Body of pancreas (tissue), 4 donors: ENCODE data around the gene NPBWR2. TPM values are rescaled to one million over a fixed set of nuclear protein-coding genes. Genes with fewer than 3 reads are reported as not detected.

ENCODE experiments used
- ATAC-seq: fragments of 150-250 bp; one replicate; pipeline ENCODE4 v1.9.1; 2016
- DNase-seq, 4 donors: peaks; one replicate each; pipeline ENCODE4 v3.0.0-alpha.2; 2019
- H3K27ac ChIP-seq, 4 donors: fragments of 200-600 bp; sonication (generic); 1 replicate in 3 of 4; 2 replicates in 1 of 4; pipeline versions ENCODE4 v1.5.1 to v1.6.1; 2016 to 2019; ENCODE audit warnings: mild to moderate bottlenecking in 1 of 4, mixed read lengths in 1 of 4, moderate library complexity in 1 of 4
- H3K27me3 ChIP-seq, 2 donors: fragments of 200-600 bp; sonication (generic); one replicate each; pipeline ENCODE4 v1.6.0; 2016; ENCODE audit warnings: mild to moderate bottlenecking in 1 of 2
- H3K36me3 ChIP-seq, 2 donors: fragments of 200-600 bp; sonication (generic); replicated peaks in 1 of 2; 2 replicates each; pipeline ENCODE4 v1.5.1; 2016; ENCODE audit warnings: low read depth in 2 of 2; ENCODE audit not compliant: insufficient read depth in 1 of 2
- H3K4me1 ChIP-seq: fragments of 200-600 bp; sonication (generic); one replicate; pipeline ENCODE4 v1.6.0; 2016
- H3K4me3 ChIP-seq, 2 donors: fragments of 200-600 bp; sonication (generic); 1 replicate in 1 of 2; 2 replicates in 1 of 2; pipeline ENCODE4 v1.5.1; 2016 to 2019
- H3K9me3 ChIP-seq, 3 donors: fragments of 200-600 bp; sonication (generic); 1 replicate in 2 of 3; 2 replicates in 1 of 3; pipeline ENCODE4 v1.5.1; 2016
- POLR2A ChIP-seq, 3 donors: fragments of 450-650 bp; IDR thresholded peaks; one replicate each; pipeline ENCODE4 v1.6.1; 2016; ENCODE audit warnings: antibody characterized with exemption in 3 of 3, mild to moderate bottlenecking in 2 of 3
- WGBS, 2 donors: methylation state at CpG; one replicate each; pipeline ENCODE4 v1.1.5; 2017; 5-methylcytosine and 5-hydroxymethylcytosine counted together
- intact Hi-C: fragments of 100-400 bp; cut with DNase I; formaldehyde crosslinking; loops from one replicate; pipeline ENCODE4 v1.15.1; 2023
- total RNA-seq, 2 donors: library from RNA; depleted of rRNA; stranded (reverse); fragments of >200 nt; gene quantifications; one replicate each; pipeline ENCODE4 v1.1.0, GENCODE V29; 2016
- TF ChIP-seq, protein P1 (sequence below), 7 experiments: fragments of 450-650 bp in 4 of 7; fragments of 200-600 bp in 3 of 7; sonication (generic) in 3 of 7; IDR thresholded peaks; one replicate each; pipeline ENCODE4 v1.5.1; 2016 to 2019; ENCODE audit warnings: antibody characterized with exemption in 7 of 7

The NPBWR2 gene
- total RNA-seq, 2 donors from 2014 or later: not detected

DNA sequence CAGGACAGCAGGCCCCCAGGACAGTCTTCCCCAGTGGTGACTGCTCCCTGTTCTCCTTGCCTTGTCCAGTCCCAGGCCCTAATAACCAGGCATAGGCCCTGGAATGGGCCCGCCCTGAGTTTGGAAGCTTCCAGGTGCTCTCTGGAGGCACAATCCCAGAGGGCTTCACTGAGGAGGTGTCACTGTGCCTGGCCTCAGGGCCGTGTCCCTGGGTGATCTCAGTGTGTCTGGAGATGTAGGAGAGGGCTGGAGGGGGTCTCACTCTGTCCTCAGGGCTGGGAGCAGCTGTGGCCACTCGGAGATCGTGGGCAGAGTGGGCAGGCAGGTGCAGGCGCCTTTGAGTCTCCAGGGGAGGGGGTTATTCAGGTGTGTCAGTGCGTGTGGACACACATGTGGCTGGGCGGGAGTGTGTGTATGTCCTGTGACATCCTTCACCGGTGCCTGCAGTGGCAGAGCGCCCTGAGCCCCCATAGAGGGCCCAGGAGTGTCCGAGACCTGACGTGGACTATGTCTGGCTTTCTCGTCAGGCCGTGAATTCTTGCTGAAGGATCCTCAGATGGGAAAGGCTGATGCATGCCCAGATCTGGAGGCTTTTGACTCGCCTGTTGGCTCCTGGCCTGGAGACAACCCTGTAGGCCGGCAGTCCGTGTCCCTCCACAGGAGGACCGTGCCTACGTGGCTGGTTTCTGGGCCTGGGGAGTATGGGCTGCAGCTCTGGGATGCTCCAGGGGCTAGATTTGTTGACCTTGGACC lies 5.5 kb upstream of the NPBWR2 start:
- no peak overlapping the region for H3K27ac ChIP-seq
- no peaks in the 10 kb centered on the region for H3K9me3 ChIP-seq
- intact Hi-C loops: no loop called here
- no peaks in the 10 kb centered on the region for H3K36me3 ChIP-seq
- H3K4me3 ChIP-seq: no peak overlapping the region
- H3K27me3 ChIP-seq: no peaks in the 10 kb centered on the region
- peak in 1 of 4 donors; percentile 2 for DNase-seq
- TF ChIP-seq, protein P1, sequence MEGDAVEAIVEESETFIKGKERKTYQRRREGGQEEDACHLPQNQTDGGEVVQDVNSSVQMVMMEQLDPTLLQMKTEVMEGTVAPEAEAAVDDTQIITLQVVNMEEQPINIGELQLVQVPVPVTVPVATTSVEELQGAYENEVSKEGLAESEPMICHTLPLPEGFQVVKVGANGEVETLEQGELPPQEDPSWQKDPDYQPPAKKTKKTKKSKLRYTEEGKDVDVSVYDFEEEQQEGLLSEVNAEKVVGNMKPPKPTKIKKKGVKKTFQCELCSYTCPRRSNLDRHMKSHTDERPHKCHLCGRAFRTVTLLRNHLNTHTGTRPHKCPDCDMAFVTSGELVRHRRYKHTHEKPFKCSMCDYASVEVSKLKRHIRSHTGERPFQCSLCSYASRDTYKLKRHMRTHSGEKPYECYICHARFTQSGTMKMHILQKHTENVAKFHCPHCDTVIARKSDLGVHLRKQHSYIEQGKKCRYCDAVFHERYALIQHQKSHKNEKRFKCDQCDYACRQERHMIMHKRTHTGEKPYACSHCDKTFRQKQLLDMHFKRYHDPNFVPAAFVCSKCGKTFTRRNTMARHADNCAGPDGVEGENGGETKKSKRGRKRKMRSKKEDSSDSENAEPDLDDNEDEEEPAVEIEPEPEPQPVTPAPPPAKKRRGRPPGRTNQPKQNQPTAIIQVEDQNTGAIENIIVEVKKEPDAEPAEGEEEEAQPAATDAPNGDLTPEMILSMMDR (IDR thresholded peaks at IDR 0.05): no peak
- no peak for TF ChIP-seq POLR2A (IDR thresholded peaks at IDR 0.05)
- H3K4me1 ChIP-seq: no peaks in the 10 kb centered on the region
- no peak for ATAC-seq
- WGBS, 2 donors: 79 to 81% methylated on average over 8 to 18 of the region's 18 CpGs

GRCh38 chr20:64111841-64112641 lies 4.7 kb upstream of the NPBWR2 start:
- DNase-seq: no peak
- Histone ChIP-seq H3K4me3 (no peak overlapping the region), H3K36me3 (no peaks in the 10 kb centered on the region), H3K27ac (no peak overlapping the region), H3K9me3 (no peaks in the 10 kb centered on the region), H3K27me3 (no peaks in the 10 kb centered on the region), H3K4me1 (no peaks in the 10 kb centered on the region)
- 65 to 74% methylated on average over 12 to 19 of the region's 19 CpGs for WGBS, 2 donors
- no peak for TF ChIP-seq POLR2A (IDR thresholded peaks at IDR 0.05)
- TF ChIP-seq, protein P1 (IDR thresholded peaks at IDR 0.05): no peak
- no peak for ATAC-seq
- intact Hi-C loops: no loop called here

- peak in 2 of 4 donors; percentile 3 to 8 for DNase-seq
- WGBS, 2 donors: 76 to 83% methylated on average over 4 to 9 of the region's 10 CpGs
- no peaks in the 10 kb centered on the region for H3K27me3 ChIP-seq
- no peaks in the 10 kb centered on the region for H3K4me1 ChIP-seq
- H3K4me3 ChIP-seq: no peak overlapping the region
- H3K9me3 ChIP-seq: no peaks in the 10 kb centered on the region
- no peak overlapping the region for H3K27ac ChIP-seq
- intact Hi-C loops: no loop called here
- no peak for TF ChIP-seq POLR2A (IDR thresholded peaks at IDR 0.05)
- TF ChIP-seq, protein P1 (IDR thresholded peaks at IDR 0.05): no peak
- H3K36me3 ChIP-seq: no peaks in the 10 kb centered on the region
- no peak for ATAC-seq
These were observed 3.2 kb upstream of the NPBWR2 start for GRCh38 chr20:64110411-64111068.

DNA sequence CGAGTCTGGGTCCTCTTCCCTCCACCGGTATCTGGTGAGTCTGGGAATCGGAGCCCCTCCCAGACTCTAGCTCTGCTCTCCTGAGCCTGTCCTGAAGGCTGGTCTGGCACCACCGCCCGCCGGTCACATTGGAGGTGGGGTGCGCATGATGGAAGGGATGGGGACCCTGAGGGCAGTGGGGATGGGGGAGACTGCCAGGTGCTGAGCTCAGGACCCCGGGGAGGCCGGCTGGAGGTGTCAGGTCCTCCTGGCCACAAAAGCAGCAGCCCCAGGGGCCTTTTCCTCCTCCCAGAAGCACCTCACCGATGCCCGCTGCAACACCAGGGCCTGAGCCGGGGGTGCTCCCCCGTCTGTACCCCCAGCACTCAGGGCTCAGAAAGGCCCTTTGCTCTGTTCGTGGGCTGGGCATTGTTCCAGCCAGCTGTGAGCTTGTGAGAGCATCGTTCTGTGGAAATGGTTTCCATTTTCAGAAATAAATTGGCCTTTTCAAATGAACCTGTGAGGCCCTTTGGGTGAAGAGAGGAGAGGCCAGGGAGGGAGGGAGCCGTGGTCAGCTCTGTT lies 2.5 kb upstream of the NPBWR2 start:
- no peak overlapping the region for H3K4me3 ChIP-seq
- no peak for TF ChIP-seq POLR2A (IDR thresholded peaks at IDR 0.05)
- TF ChIP-seq, protein P1 (IDR thresholded peaks at IDR 0.05): no peak
- DNase-seq (peak in 1 of 4 donors; percentile 2), ATAC-seq (no peak)
- H3K27me3 ChIP-seq: no peaks in the 10 kb centered on the region
- no peaks in the 10 kb centered on the region for H3K36me3 ChIP-seq
- H3K4me1 ChIP-seq: no peaks in the 10 kb centered on the region
- WGBS, 2 donors: 66 to 71% methylated on average over 12 to 16 of the region's 16 CpGs
- no peaks in the 10 kb centered on the region for H3K9me3 ChIP-seq
- intact Hi-C loops: no loop called here
- H3K27ac ChIP-seq: no peak overlapping the region
